ENCODE measurements around the gene ZNF112. TPM values are rescaled to one million over a fixed set of nuclear protein-coding genes. Genes with fewer than 3 reads are reported as not detected.
"Not testable (repeated sequence)": the region's sequence is repeated elsewhere in the genome, so short reads cannot be mapped to it uniquely, and the experiment has no call there.

The ZNF112 gene
- total RNA-seq, 1 experiment from 2014 or later: 3.3 TPM

DNA sequence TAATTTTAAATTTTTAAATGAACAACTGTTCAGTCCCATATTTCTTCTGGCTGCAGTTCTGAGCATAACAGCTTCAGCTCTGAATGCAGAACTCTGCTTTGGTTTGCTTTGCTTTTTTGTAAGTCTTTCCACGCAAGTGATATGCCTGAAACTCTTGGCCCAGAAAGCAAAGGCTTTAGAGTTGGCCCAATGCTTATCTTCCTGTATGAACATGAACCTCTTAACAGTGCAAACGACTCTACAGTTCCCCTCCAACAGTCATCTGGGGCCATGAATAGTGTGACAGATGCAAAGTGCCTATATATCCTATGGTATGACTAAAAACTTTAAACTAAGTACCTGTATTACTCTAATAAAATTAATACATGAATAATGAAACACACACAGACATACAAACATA lies 14.7 kb downstream of the ZNF112 start:
- H3T11ph ChIP-seq (ENCODE audit: low read length): no peak overlapping the region
- Mint-ChIP-seq H3K27ac (no peak overlapping the region), H3K36me3 (ENCODE audit: insufficient read depth in 1 of 3, low read depth in 3 of 3) (peaks cover 38 to 50% (median 41%) of the 10 kb centered on the region in 3 experiments), H3K9me3 (peaks cover 63 to 80% of the 10 kb centered on the region in 2 experiments), H3K27me3 (ENCODE audit: low read depth) (peaks cover 1% of the 10 kb centered on the region; the same call in 1 of the 2 replicates), H3K4me3 (no peak overlapping the region), H3K4me1 (no peaks in the 10 kb centered on the region)
- no peak overlapping the region for H2AFZ ChIP-seq (ENCODE audit: low read length)
- no peak overlapping the region for H4K8ac ChIP-seq (replicated peaks; ENCODE audit: insufficient read length, low read depth, low read length)
- H3K4ac ChIP-seq (ENCODE audit: low read depth, low read length): no peak overlapping the region
- no peaks in the 10 kb centered on the region for H3K4me1 ChIP-seq (ENCODE audit: insufficient read depth, low read length)
- no peak overlapping the region for H2BK20ac ChIP-seq (ENCODE audit: low read depth, low read length, poor library complexity, severe bottlenecking)
- H3K14ac ChIP-seq (ENCODE audit: insufficient read depth, low read length): no peak overlapping the region
- H4K5ac ChIP-seq (ENCODE audit: insufficient read length, low read depth, low read length): no peak overlapping the region
- H2AK5ac ChIP-seq (ENCODE audit: insufficient read length, low read length): no peak overlapping the region
- no peak overlapping the region for H4K91ac ChIP-seq (ENCODE audit: insufficient read length, low read depth, low read length)
- TF ChIP-seq, protein P1, sequence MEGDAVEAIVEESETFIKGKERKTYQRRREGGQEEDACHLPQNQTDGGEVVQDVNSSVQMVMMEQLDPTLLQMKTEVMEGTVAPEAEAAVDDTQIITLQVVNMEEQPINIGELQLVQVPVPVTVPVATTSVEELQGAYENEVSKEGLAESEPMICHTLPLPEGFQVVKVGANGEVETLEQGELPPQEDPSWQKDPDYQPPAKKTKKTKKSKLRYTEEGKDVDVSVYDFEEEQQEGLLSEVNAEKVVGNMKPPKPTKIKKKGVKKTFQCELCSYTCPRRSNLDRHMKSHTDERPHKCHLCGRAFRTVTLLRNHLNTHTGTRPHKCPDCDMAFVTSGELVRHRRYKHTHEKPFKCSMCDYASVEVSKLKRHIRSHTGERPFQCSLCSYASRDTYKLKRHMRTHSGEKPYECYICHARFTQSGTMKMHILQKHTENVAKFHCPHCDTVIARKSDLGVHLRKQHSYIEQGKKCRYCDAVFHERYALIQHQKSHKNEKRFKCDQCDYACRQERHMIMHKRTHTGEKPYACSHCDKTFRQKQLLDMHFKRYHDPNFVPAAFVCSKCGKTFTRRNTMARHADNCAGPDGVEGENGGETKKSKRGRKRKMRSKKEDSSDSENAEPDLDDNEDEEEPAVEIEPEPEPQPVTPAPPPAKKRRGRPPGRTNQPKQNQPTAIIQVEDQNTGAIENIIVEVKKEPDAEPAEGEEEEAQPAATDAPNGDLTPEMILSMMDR (conservative IDR thresholded peaks at IDR 0.05): no peak
- H2BK5ac ChIP-seq (ENCODE audit: insufficient read length, low read length): no peak overlapping the region
- H3K9me3 ChIP-seq (ENCODE audit: control insufficient read depth, low read depth, low read length): peaks cover 33% of the 10 kb centered on the region
- no peak overlapping the region for H2BK15ac ChIP-seq (ENCODE audit: low read depth, low read length)
- no peak overlapping the region for H3K9ac ChIP-seq (ENCODE audit: extremely low read depth, insufficient read length, low read length)
- H3K4me2 ChIP-seq (ENCODE audit: insufficient read depth, insufficient read length, low read length): no peak overlapping the region
- H3K23me2 ChIP-seq (ENCODE audit: insufficient read length, low read depth, low read length, poor library complexity, severe bottlenecking): no peaks in the 10 kb centered on the region
- H2BK120ac ChIP-seq (ENCODE audit: low read depth, low read length, poor library complexity, severe bottlenecking): no peak overlapping the region
- no peak overlapping the region for H3K27ac ChIP-seq (ENCODE audit: insufficient read length, low read depth, low read length)
- H3K18ac ChIP-seq (ENCODE audit: insufficient read length, low read depth, low read length): no peak overlapping the region
- no peaks in the 10 kb centered on the region for H3K79me1 ChIP-seq (ENCODE audit: insufficient read depth, low read depth, low read length, poor library complexity, severe bottlenecking)
- no CpG with 5 or more reads among the region's 2 CpGs for WGBS (ENCODE audit: extremely low coverage, insufficient read length, low lambda C conversion rate)
- H3K23ac ChIP-seq (ENCODE audit: insufficient read length, low read depth, low read length): no peak overlapping the region
- no peaks in the 10 kb centered on the region for H3K79me2 ChIP-seq (ENCODE audit: insufficient read depth, low read length)
- no peaks in the 10 kb centered on the region for H4K20me1 ChIP-seq (ENCODE audit: control insufficient read depth, insufficient read depth, insufficient read length)
- no peak overlapping the region for H2BK12ac ChIP-seq (ENCODE audit: insufficient read length, low read depth, low read length)
- no peaks in the 10 kb centered on the region for H3K27me3 ChIP-seq (ENCODE audit: insufficient read depth, low read length)
- DNase-seq: no peak
- H3K56ac ChIP-seq (ENCODE audit: insufficient read length, low read depth, low read length): no peak overlapping the region

- not testable (repeated sequence) for H2BK12ac ChIP-seq (ENCODE audit: insufficient read length, low read depth, low read length); H3K27ac Mint-ChIP-seq; H3T11ph ChIP-seq (ENCODE audit: low read length); H3K4me1 Mint-ChIP-seq; DNase-seq; H3K9ac ChIP-seq (ENCODE audit: extremely low read depth, insufficient read length, low read length); H3K79me2 ChIP-seq (ENCODE audit: insufficient read depth, low read length); H2BK20ac ChIP-seq (ENCODE audit: low read depth, low read length, poor library complexity, severe bottlenecking); H2BK120ac ChIP-seq (ENCODE audit: low read depth, low read length, poor library complexity, severe bottlenecking); H3K23me2 ChIP-seq (ENCODE audit: insufficient read length, low read depth, low read length, poor library complexity, severe bottlenecking); H4K91ac ChIP-seq (ENCODE audit: insufficient read length, low read depth, low read length); H4K5ac ChIP-seq (ENCODE audit: insufficient read length, low read depth, low read length); H2AFZ ChIP-seq (ENCODE audit: low read length); H3K23ac ChIP-seq (ENCODE audit: insufficient read length, low read depth, low read length); H2BK5ac ChIP-seq (ENCODE audit: insufficient read length, low read length); H2BK15ac ChIP-seq (ENCODE audit: low read depth, low read length); H3K27me3 Mint-ChIP-seq (ENCODE audit: low read depth); H3K4me3 Mint-ChIP-seq; H3K27me3 ChIP-seq (ENCODE audit: insufficient read depth, low read length); H3K4ac ChIP-seq (ENCODE audit: low read depth, low read length); H3K18ac ChIP-seq (ENCODE audit: insufficient read length, low read depth, low read length); H3K14ac ChIP-seq (ENCODE audit: insufficient read depth, low read length); H4K8ac ChIP-seq (replicated peaks; ENCODE audit: insufficient read length, low read depth, low read length); H3K27ac ChIP-seq (ENCODE audit: insufficient read length, low read depth, low read length); H2AK5ac ChIP-seq (ENCODE audit: insufficient read length, low read length); H3K56ac ChIP-seq (ENCODE audit: insufficient read length, low read depth, low read length); H3K4me2 ChIP-seq (ENCODE audit: insufficient read depth, insufficient read length, low read length); H3K4me1 ChIP-seq (ENCODE audit: insufficient read depth, low read length); H4K20me1 ChIP-seq (ENCODE audit: control insufficient read depth, insufficient read depth, insufficient read length); H3K79me1 ChIP-seq (ENCODE audit: insufficient read depth, low read depth, low read length, poor library complexity, severe bottlenecking)
- peaks cover 80 to 95% (median 94%) of the 10 kb centered on the region in 3 experiments for H3K36me3 Mint-ChIP-seq (ENCODE audit: insufficient read depth in 1 of 3, low read depth in 3 of 3)
- no CpG with 5 or more reads among the region's 3 CpGs for WGBS (ENCODE audit: extremely low coverage, insufficient read length, low lambda C conversion rate)
- H3K9me3 Mint-ChIP-seq: peaks cover 88% of the 10 kb centered on the region in 2 experiments
- H3K9me3 ChIP-seq (ENCODE audit: control insufficient read depth, low read depth, low read length): peaks cover 78% of the 10 kb centered on the region
Observed at GRCh38 chr19:44334639-44335038, 21.8 kb downstream of the ZNF112 start.
